Forelimb muscle (tissue), 1 donor: ENCODE results near the gene SLC39A3. TPM values are rescaled to one million over a fixed set of nuclear protein-coding genes. Genes with fewer than 3 reads are reported as not detected.

Source experiments
- DNase-seq: peaks from one replicate; pipeline ENCODE4 v3.0.0-alpha.2; 2013; ENCODE audit warnings: low read depth
- polyA plus RNA-seq: library from polyadenylated mRNA; unstranded; fragments of 120-200 nt; gene quantifications from one replicate; pipeline ENCODE4 v1.2.1, GENCODE V29; 2013; ENCODE audit not compliant: insufficient read length

SLC39A3 gene
- polyA plus RNA-seq, 1 donor, result 13.4 TPM

DNA sequence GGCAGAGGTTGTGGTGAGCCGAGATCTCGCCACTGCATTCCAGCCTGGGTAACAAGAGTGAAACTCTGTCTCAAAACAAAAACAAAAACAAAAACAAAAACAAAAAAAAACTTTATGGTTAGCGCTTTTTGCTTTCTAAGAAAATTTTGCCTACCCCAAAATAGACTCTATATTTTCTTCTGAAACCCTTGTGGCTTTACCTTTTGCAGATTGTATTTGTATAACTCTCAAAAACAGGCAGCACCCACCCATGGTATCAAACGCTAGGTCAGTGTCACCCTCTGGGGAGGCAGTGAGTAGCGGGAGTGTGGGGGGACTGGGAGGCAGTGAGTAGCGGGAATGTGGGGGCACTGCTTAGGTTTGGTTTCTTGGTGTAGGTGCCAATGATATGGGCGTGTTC is 7.5 kb upstream of the SLC39A3 start:
- DNase-seq, result no peak

- no peak for DNase-seq
These were observed 4.3 kb upstream of the SLC39A3 start for GRCh38 chr19:2744113-2744512.

- DNase-seq, result no peak
These were observed 3.3 kb upstream of the SLC39A3 start for GRCh38 chr19:2743099-2743498.

GRCh38 chr19:2740314-2740656 is 468 bp upstream of the SLC39A3 start:
- DNase-seq, result no peak

DNA sequence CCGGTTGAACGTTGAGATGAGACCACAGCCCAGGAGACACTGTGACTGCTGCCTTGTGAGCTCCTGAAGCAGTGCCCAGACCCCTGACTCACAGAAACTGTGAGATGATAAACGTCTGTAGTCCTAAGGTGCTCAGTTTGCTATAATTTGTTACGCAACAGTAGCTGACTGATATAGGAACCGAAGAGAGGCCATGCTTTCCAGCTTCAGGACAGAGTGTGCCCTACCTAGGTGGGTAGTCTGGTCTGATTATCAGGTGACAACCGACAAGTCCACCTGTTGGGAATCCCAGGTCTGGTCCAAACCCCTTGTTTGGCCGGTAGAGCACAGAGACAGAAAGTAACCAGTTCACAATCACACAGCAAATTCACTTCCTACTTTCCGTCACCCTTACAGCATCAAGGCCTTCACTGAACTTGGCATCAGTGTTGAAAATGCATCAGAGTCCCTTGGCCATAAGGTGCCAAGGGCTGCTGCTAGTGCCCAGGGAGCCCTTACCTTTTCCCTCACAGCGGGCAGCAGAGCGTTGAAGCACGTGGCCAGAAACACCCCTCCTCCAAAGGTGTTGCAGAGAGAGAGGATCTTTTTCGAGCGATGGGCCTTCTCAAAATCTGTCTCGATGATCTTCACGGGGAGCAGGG is 3.1 kb downstream of the SLC39A3 start:
- DNase-seq, result no peak

DNA sequence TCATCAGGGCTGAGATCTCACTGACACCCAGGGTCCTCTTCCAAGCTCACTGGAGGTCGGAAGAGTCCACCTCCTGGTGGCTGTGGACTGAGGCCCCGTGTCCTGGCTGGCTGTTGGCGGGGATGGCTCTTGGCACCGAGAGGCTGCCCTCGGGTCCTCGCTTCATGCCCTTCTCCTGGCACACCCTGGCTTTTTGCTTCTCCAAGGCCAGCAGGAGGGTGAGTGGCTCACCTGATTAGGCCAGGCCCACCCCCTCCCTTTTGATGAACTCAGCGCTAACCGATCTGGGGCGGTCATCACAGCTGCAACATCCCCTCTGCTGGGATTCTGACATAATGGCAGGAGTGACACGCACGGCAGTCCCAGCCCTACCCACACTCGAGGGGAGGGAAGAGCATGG is 4.4 kb downstream of the SLC39A3 start:
- no peak for DNase-seq

DNA sequence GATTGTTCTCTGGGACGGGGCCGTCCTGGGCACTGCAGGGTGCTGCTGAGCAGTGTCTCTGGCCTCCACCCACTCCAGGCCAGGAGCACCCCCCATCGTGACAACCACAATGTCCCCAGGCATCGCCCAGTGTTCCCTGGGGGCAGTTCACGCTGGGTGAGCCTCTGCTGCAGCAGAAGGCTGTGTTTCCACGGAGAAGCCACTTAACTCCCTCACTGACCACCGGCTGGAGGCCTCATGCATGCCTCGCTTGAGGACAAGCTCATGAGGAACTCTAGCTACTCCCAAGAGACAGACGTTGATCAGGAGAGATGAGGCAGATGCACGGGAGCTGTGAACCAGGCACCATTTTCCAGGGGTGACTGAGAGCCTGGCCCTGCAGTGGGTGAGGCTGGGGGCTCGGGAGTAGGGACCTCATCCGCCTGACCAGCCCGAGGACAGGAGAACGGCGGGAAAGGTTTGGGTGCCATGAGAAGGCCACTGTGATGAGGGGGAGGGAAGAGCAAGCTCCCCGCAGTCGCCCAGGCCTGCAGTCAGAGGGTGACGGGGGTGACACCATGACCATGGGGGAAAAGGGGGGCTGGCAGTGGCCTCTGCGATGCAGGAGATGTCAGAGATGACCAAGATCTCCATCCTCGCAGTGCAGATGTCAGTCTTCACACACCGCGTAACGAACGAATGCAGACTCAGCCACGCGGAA is 5.1 kb downstream of the SLC39A3 start:
- DNase-seq, result no peak

GRCh38 chr19:2733930-2734588 is 5.8 kb downstream of the SLC39A3 start:
- no peak for DNase-seq

GRCh38 chr19:2732883-2733282 is 6.9 kb downstream of the SLC39A3 start:
- DNase-seq, result no peak

DNA sequence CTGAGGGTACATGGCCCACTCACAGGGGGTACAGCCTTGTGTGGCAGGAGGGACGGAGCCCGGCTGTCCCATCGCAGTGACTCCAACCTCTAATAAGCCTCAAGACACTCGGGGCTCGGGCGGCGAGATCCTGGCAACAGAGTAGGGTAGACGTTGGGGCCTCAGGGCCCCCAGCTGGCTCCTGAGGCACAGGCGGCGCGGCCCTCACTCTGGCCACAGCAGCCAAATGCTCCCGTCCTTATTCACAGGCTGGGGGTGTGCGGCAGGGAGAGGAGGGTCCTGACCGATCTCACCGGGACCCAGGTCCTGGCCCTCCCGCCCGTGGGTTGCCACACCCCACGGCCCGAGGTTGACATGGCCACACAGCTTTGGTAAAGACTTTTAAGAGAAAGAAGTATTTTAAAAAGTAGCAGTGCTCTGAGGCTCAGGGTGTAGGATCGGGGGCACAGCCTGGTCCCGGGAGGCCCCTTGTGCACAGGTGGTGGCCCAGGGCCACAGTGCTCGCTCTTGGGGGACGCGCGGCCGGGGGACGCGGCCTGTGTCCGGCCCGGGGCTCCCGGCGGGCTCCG is 7.6 kb downstream of the SLC39A3 start:
- DNase-seq, result no peak

GRCh38 chr19:2731181-2731995 is 8.4 kb downstream of the SLC39A3 start:
- no peak for DNase-seq

DNA sequence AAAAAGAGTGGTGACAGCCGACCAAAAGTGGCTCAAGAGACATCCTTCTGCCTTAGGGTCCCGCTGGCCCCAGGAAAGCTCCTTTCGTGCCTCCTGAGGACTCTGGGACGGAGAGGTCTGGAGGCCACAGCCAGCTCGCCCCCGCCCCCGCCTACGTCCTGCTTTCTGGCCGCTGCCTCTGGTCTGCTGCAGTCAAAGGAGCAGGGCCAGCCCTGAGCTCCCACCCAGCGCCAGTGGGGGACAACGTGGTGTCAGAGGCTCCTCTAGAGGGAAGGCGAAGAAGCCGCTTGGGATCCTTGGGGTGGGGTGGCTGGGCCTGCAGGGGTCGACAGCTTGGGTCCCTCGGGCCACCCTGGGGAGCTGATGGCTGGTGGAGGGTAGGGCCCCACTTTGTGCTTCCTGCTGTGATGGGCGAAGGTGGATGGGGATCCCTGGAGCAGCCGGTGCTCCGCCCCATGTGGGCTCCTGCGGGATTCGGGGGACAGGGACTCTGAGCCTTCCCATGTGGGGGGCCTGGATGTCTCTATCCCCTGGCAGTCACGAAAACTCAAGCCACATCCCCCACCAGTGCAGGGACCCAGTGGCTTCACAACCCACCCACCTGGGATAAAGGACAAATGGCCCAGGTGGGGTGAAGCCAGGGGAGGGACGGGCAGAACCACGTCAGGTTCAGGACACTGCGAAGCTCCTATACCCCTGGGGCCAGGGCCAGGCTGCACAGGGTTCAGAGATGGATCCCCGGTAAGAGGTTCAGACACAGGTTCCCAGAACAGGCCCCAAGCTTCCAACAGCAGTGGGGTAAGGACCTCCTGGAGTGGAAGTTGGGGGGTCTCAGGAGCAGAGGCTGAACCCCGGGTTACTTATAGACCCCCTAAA is 9.6 kb downstream of the SLC39A3 start:
- no peak for DNase-seq

DNA sequence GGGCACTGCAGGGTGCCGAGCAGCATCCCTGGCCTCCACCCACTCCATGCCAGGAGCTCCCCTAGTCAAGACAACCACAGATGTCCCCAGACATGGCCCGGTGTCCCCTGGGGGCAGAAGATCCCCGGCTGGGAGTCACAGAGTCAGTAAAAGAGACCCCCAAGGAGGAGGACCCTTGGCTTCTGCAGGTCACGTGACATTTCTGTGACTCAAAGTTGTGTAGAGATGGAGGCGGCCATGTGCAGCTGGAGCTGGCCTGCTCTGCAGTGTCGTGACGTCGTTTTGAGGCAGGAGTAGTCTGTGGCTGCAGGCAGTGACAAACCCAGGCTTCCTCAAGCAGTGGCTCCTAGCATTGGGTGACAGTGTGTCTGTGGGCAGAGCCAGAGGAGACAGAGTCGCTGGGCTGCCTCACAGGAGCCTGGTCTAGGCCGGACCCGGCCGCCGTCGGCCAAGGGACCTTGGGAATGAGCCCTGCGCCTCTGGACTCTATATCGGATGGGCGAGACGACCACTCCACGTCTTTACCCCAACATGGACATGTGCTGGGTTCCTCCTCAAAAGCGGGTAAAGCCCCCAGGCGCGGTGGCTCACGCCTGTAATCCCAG is 10.9 kb downstream of the SLC39A3 start:
- no peak for DNase-seq

DNA sequence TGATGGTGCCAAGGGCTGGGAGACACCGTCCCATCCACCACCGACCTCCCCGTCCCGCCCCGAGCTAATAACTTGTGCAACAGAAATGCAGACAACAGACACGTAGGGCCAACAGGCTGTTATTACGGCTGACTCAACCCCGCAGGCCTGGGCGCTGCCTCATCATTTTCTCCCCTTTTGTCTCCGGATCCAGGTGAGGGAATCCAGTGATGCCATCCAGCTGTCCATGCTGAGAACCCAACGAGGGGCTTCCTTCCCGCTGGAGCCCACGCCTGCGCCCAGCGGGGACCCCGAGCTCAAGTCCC is 12.2 kb downstream of the SLC39A3 start:
- DNase-seq, result no peak

GRCh38 chr19:2726904-2727639 is 12.7 kb downstream of the SLC39A3 start:
- DNase-seq, result no peak

GRCh38 chr19:2726160-2726855 is 13.5 kb downstream of the SLC39A3 start:
- DNase-seq, result no peak

GRCh38 chr19:2724148-2724557 is 15.7 kb downstream of the SLC39A3 start:
- no peak for DNase-seq

- no peak for DNase-seq
These were observed 16.1 kb downstream of the SLC39A3 start for GRCh38 chr19:2723747-2724146.

DNA sequence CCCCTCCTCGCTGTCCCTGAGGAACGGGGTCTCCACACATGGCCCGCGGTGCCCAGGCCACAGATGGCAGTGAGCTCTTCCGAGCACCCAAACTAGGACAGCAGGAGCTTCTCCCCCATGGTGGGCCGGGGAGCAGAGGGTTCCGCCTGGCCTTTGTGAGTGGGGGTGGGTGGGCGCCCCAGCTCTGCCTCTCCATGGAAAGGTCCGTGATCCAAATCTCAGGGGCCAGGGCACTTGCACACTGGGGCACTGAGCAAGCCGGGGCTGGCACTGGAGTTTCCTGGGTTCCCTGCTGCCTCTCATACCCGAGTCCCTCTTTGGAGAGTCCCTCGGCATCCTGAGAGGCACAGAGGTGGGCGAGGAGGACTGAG is 16.5 kb downstream of the SLC39A3 start:
- no peak for DNase-seq
